Peyer's patch (tissue), 4 donors: ENCODE data around the gene POU2F2.

Source experiments
- POLR2A ChIP-seq, 2 donors: fragments of 450-650 bp; IDR thresholded peaks; one replicate each; pipeline ENCODE4 v1.5.1; 2017; ENCODE audit warnings: antibody characterized with exemption in 2 of 2, mild to moderate bottlenecking in 2 of 2, moderate library complexity in 2 of 2
- TF ChIP-seq, protein P1 (sequence below), 6 experiments: fragments of 450-650 bp in 4 of 6; fragments of 200-600 bp in 2 of 6; sonication (generic) in 1 of 6; IDR thresholded peaks; one replicate each; pipeline ENCODE4 v1.5.1; 2017 to 2019; ENCODE audit warnings: antibody characterized with exemption in 6 of 6, mild to moderate bottlenecking in 3 of 6, moderate library complexity in 1 of 6

DNA sequence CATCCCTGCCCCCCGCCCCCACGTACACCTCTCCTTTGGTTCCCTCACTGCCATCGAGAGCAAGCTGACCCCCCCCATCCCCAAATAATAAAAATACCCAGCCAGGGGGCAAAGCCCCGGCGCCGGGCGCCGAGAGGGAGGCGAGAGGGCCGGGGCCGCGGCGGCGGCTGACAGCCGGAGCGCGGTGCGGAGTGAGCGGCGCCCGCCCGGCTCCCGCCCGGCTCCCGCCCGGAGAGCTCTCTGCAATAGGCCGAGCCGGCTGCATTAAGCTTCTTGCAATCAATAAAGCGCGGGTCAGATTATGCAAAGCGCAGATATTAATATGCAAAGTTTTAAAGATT is 44.4 kb upstream of the POU2F2 start:
- TF ChIP-seq, protein P1, sequence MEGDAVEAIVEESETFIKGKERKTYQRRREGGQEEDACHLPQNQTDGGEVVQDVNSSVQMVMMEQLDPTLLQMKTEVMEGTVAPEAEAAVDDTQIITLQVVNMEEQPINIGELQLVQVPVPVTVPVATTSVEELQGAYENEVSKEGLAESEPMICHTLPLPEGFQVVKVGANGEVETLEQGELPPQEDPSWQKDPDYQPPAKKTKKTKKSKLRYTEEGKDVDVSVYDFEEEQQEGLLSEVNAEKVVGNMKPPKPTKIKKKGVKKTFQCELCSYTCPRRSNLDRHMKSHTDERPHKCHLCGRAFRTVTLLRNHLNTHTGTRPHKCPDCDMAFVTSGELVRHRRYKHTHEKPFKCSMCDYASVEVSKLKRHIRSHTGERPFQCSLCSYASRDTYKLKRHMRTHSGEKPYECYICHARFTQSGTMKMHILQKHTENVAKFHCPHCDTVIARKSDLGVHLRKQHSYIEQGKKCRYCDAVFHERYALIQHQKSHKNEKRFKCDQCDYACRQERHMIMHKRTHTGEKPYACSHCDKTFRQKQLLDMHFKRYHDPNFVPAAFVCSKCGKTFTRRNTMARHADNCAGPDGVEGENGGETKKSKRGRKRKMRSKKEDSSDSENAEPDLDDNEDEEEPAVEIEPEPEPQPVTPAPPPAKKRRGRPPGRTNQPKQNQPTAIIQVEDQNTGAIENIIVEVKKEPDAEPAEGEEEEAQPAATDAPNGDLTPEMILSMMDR (IDR thresholded peaks at IDR 0.05), result no peak
- no peak for TF ChIP-seq POLR2A (IDR thresholded peaks at IDR 0.05)
